ENCODE results near the gene HRH1.

Gene HRH1

GRCh38 chr3:11230832-11231231 is 76.5 kb downstream of the HRH1 start:
- H3K27ac ChIP-seq, result no peak overlapping the region
- H3K4me3 ChIP-seq, result no peak overlapping the region
- no peak for TF ChIP-seq CTCF (IDR thresholded peaks at IDR 0.05)
- DNase-seq (ENCODE audit: low spot score), result no peak

GRCh38 chr3:11235385-11235784 is 81.1 kb downstream of the HRH1 start:
- no peak for TF ChIP-seq CTCF (IDR thresholded peaks at IDR 0.05)
- no peak for DNase-seq (ENCODE audit: low spot score)
- H3K27ac ChIP-seq, result no peak overlapping the region
- no peak overlapping the region for H3K4me3 ChIP-seq

- H3K27ac ChIP-seq, result no peak overlapping the region
- no peak overlapping the region for H3K4me3 ChIP-seq
- TF ChIP-seq CTCF (IDR thresholded peaks at IDR 0.05), result no peak
- no peak for DNase-seq (ENCODE audit: low spot score)
Measured at GRCh38 chr3:11236588-11237461, 82.5 kb downstream of the HRH1 start.

- no peak for TF ChIP-seq CTCF (IDR thresholded peaks at IDR 0.05)
- Histone ChIP-seq H3K27ac (no peak overlapping the region), H3K4me3 (no peak overlapping the region)
- DNase-seq (ENCODE audit: low spot score), result no peak
Measured at GRCh38 chr3:11238060-11238459, 83.8 kb downstream of the HRH1 start.

- no peak for DNase-seq (ENCODE audit: low spot score)
- Histone ChIP-seq H3K4me3 (no peak overlapping the region), H3K27ac (no peak overlapping the region)
- no peak for TF ChIP-seq CTCF (IDR thresholded peaks at IDR 0.05)
Measured at GRCh38 chr3:11238880-11239279, 84.6 kb downstream of the HRH1 start.

GRCh38 chr3:11239796-11240195 is 85.5 kb downstream of the HRH1 start:
- no peak overlapping the region for H3K4me3 ChIP-seq
- TF ChIP-seq CTCF (IDR thresholded peaks at IDR 0.05), result no peak
- no peak for DNase-seq (ENCODE audit: low spot score)
- no peak overlapping the region for H3K27ac ChIP-seq

- no peak overlapping the region for H3K4me3 ChIP-seq
- TF ChIP-seq CTCF (IDR thresholded peaks at IDR 0.05), result no peak
- DNase-seq (ENCODE audit: low spot score), result no peak
Measured at GRCh38 chr3:11240496-11240895, 86.2 kb downstream of the HRH1 start.

More at GRCh38 chr3:11240496-11240895, 86.2 kb downstream of the HRH1 start:
- H3K27ac ChIP-seq, result no peak overlapping the region
